Natural killer cell (primary cell): Measurements from ENCODE around the gene CLEC4D. TPM values are rescaled to one million over a fixed set of nuclear protein-coding genes. Genes with fewer than 3 reads are reported as not detected.
"Not testable (repeated sequence)": the region's sequence is repeated elsewhere in the genome, so short reads cannot be mapped to it uniquely, and the experiment has no call there.

Source experiments
- ATAC-seq, 3 donors: fragments of 150-1000 bp in 2 of 3; fragments of 200-7000 bp in 1 of 3; cut with Tn5 transposase; 1 replicate in 1 of 3; 2 replicates in 2 of 3; pipeline ENCODE4 v1.10.0; 2021; ENCODE audit warnings: mild to moderate bottlenecking in 2 of 3, moderate library complexity in 2 of 3
- DNase-seq, 2 donors: peaks; one replicate each; pipeline versions ENCODE4 v3.0.0 to v3.0.0-alpha.2; 2013 to 2021; ENCODE audit warnings: mixed read lengths in 1 of 2
- H3K27ac ChIP-seq: one replicate; pipeline ENCODE4 v1.5.1; 2013; ENCODE audit warnings: mild to moderate bottlenecking, low read length
- H3K27me3 ChIP-seq: one replicate; pipeline ENCODE4 v1.6.1; 2013; ENCODE audit warnings: low read length; ENCODE audit not compliant: control insufficient read depth, insufficient read depth
- H3K36me3 ChIP-seq: one replicate; pipeline ENCODE4 v1.6.1; 2013; ENCODE audit warnings: low read length; ENCODE audit not compliant: control insufficient read depth, insufficient read depth
- H3K4me1 ChIP-seq: one replicate; pipeline ENCODE4 v1.6.1; 2013; ENCODE audit warnings: low read length; ENCODE audit not compliant: control insufficient read depth, insufficient read depth
- H3K4me3 ChIP-seq: one replicate; pipeline ENCODE4 v1.5.1; 2013; ENCODE audit warnings: low read length
- H3K9me3 ChIP-seq: one replicate; pipeline ENCODE4 v1.6.1; 2013; ENCODE audit warnings: low read length; ENCODE audit not compliant: control insufficient read depth, insufficient read depth
- H3K27ac Mint-ChIP-seq, 2 donors: one replicate each; pipeline ENCODE4 v1.8.0; 2022; ENCODE audit warnings: mild to moderate bottlenecking in 2 of 2, mixed read lengths in 2 of 2, moderate library complexity in 1 of 2
- H3K27me3 Mint-ChIP-seq, 2 donors: one replicate each; pipeline ENCODE4 v1.8.0; 2022; ENCODE audit warnings: low read depth in 2 of 2, mixed read lengths in 2 of 2
- H3K36me3 Mint-ChIP-seq: one replicate; pipeline ENCODE4 v1.8.0; 2022; ENCODE audit warnings: mixed read lengths
- H3K4me1 Mint-ChIP-seq, 2 donors: one replicate each; pipeline ENCODE4 v1.8.0; 2022; ENCODE audit warnings: mixed read lengths in 2 of 2
- H3K4me3 Mint-ChIP-seq: one replicate; pipeline ENCODE4 v1.8.0; 2022; ENCODE audit warnings: mild to moderate bottlenecking, moderate library complexity, mixed read lengths
- H3K9me3 Mint-ChIP-seq, 2 donors: one replicate each; pipeline ENCODE4 v1.8.0; 2022; ENCODE audit warnings: mixed read lengths in 2 of 2
- CTCF ChIP-seq: fragments of 200-600 bp; IDR thresholded peaks from one replicate; pipeline ENCODE4 v1.8.0; 2022; ENCODE audit warnings: antibody characterized with exemption
- WGBS: methylation state at CpG from one replicate; pipeline ENCODE4 v1.1.7; 2013; ENCODE audit warnings: missing lambda C conversion rate; ENCODE audit not compliant: insufficient coverage; 5-methylcytosine and 5-hydroxymethylcytosine counted together
- intact Hi-C: fragments of 100-400 bp; cut with micrococcal nuclease; formaldehyde crosslinking; loops from one replicate; pipeline ENCODE4 v1.14.2; 2022
- total RNA-seq, 4 donors: library from RNA; stranded (reverse); fragments of 120-200 nt in 1 of 4; gene quantifications; one replicate each; pipeline versions ENCODE4 v1.2.3 to v1.2.4, GENCODE V29; 2013 to 2022

Gene CLEC4D
- total RNA-seq, 3 donors from 2014 or later (not counting 1 experiment from before 2014, with no cell fraction given): 0.50 to 1.7 TPM; not detected in 1

- H3K27ac ChIP-seq: no peak overlapping the region
- Mint-ChIP-seq H3K4me1 (peaks cover 9 to 13% of the 10 kb centered on the region in 2 donors), H3K4me3 (no peak overlapping the region), H3K36me3 (no peaks in the 10 kb centered on the region), H3K27ac (no peak overlapping the region), H3K9me3 (no peaks in the 10 kb centered on the region), H3K27me3 (peaks cover 9 to 25% of the 10 kb centered on the region in 2 donors)
- peaks cover 2% of the 10 kb centered on the region for H3K27me3 ChIP-seq
- intact Hi-C loops: no loop called here
- DNase-seq (no peak), ATAC-seq (no peak)
- no peak for TF ChIP-seq CTCF
- H3K9me3 ChIP-seq: no peaks in the 10 kb centered on the region
- H3K4me3 ChIP-seq: no peak overlapping the region
- 54% methylated on average over 3 of the region's 5 CpGs for WGBS
- peaks cover 3% of the 10 kb centered on the region for H3K4me1 ChIP-seq
- H3K36me3 ChIP-seq: no peaks in the 10 kb centered on the region
These were observed 21.4 kb upstream of the CLEC4D start for GRCh38 chr12:8491646-8492530.

GRCh38 chr12:8493084-8493483 lies 20.2 kb upstream of the CLEC4D start:
- WGBS: no CpG with 5 or more reads among the region's 2 CpGs
- Histone ChIP-seq H3K4me1 (peaks cover 3% of the 10 kb centered on the region), H3K36me3 (no peaks in the 10 kb centered on the region), H3K27me3 (peaks cover 2% of the 10 kb centered on the region), H3K9me3 (no peaks in the 10 kb centered on the region), H3K4me3 (no peak overlapping the region), H3K27ac (peak overlapping the region; percentile 38)
- no peaks in the 10 kb centered on the region for H3K9me3 Mint-ChIP-seq
- ATAC-seq (peak; percentile 66 to 74 (median 70)), DNase-seq (peak in 1 of 2 donors; percentile 54)
- H3K4me1 Mint-ChIP-seq: peaks cover 9 to 13% of the 10 kb centered on the region in 2 donors
- intact Hi-C loops: no loop called here
- no peaks in the 10 kb centered on the region for H3K36me3 Mint-ChIP-seq
- H3K27me3 Mint-ChIP-seq: peaks cover 12 to 16% of the 10 kb centered on the region in 2 donors
- TF ChIP-seq CTCF: no peak
- H3K27ac Mint-ChIP-seq: peak overlapping the region in 1 of 2 donors; percentile 53
- H3K4me3 Mint-ChIP-seq: no peak overlapping the region

GRCh38 chr12:8495671-8496070 lies 17.6 kb upstream of the CLEC4D start:
- H3K4me3 Mint-ChIP-seq, H3K9me3 ChIP-seq, H3K27ac Mint-ChIP-seq, H3K27ac ChIP-seq, ATAC-seq, intact Hi-C loops, H3K27me3 ChIP-seq, H3K9me3 Mint-ChIP-seq, H3K4me1 ChIP-seq, H3K36me3 ChIP-seq, DNase-seq, H3K4me3 ChIP-seq, H3K36me3 Mint-ChIP-seq: not testable (repeated sequence)
- WGBS: 91% methylated on average over 4 of the region's 4 CpGs
- H3K4me1 Mint-ChIP-seq: peaks cover 9 to 13% of the 10 kb centered on the region in 2 donors
- peaks cover 12% of the 10 kb centered on the region in 2 donors for H3K27me3 Mint-ChIP-seq

- intact Hi-C loops, H3K27ac ChIP-seq, H3K36me3 Mint-ChIP-seq, H3K4me3 ChIP-seq, H3K4me1 ChIP-seq, H3K36me3 ChIP-seq, H3K9me3 Mint-ChIP-seq, H3K9me3 ChIP-seq, H3K27ac Mint-ChIP-seq, H3K27me3 ChIP-seq, DNase-seq, H3K4me3 Mint-ChIP-seq, ATAC-seq: not testable (repeated sequence)
- peaks cover 9 to 13% of the 10 kb centered on the region in 2 donors for H3K4me1 Mint-ChIP-seq
- 48% methylated on average over 4 of the region's 7 CpGs for WGBS
- H3K27me3 Mint-ChIP-seq: peaks cover 12% of the 10 kb centered on the region in 2 donors
These were observed 17.2 kb upstream of the CLEC4D start for GRCh38 chr12:8496074-8496473.
